ENCODE measurements around the gene CDK14. TPM values are rescaled to one million over a fixed set of nuclear protein-coding genes. Genes with fewer than 3 reads are reported as not detected.
A peak's percentile ranks its signal among the peaks of the same experiment; 100 is the strongest.
"Not testable (repeated sequence)": the region's sequence is repeated elsewhere in the genome, so short reads cannot be mapped to it uniquely, and the experiment has no call there.

Gene CDK14
- total RNA-seq, 1 donor from 2014 or later, result 131 TPM

- no peak for TF ChIP-seq CTCF (IDR thresholded peaks at IDR 0.05)
- DNase-seq (ENCODE audit: extremely low spot score, unreplicated experiment), result no peak
- Mint-ChIP-seq H3K9me3 (ENCODE audit: unreplicated experiment) (peaks cover 20% of the 10 kb centered on the region), H3K27me3 (ENCODE audit: unreplicated experiment) (no peaks in the 10 kb centered on the region), H3K27ac (ENCODE audit: unreplicated experiment) (peak overlapping the region; percentile 88), H3K4me3 (ENCODE audit: unreplicated experiment) (peak overlapping the region; percentile 36), H3K36me3 (ENCODE audit: unreplicated experiment) (peaks cover 35% of the 10 kb centered on the region), H3K4me1 (ENCODE audit: unreplicated experiment) (peaks cover 61% of the 10 kb centered on the region)
Measured at GRCh38 chr7:90788052-90788451, 191.9 kb downstream of the CDK14 start.

- TF ChIP-seq CTCF (IDR thresholded peaks at IDR 0.05), result peak; percentile 12
- H3K27me3 Mint-ChIP-seq (ENCODE audit: unreplicated experiment), result no peaks in the 10 kb centered on the region
- peaks cover 60% of the 10 kb centered on the region for H3K4me1 Mint-ChIP-seq (ENCODE audit: unreplicated experiment)
- DNase-seq (ENCODE audit: extremely low spot score, unreplicated experiment), result no peak
- peaks cover 23% of the 10 kb centered on the region for H3K9me3 Mint-ChIP-seq (ENCODE audit: unreplicated experiment)
- H3K27ac Mint-ChIP-seq (ENCODE audit: unreplicated experiment), result peak overlapping the region; percentile 69
- peaks cover 41% of the 10 kb centered on the region for H3K36me3 Mint-ChIP-seq (ENCODE audit: unreplicated experiment)
- no peak overlapping the region for H3K4me3 Mint-ChIP-seq (ENCODE audit: unreplicated experiment)
Measured at GRCh38 chr7:90789736-90790306, 193.7 kb downstream of the CDK14 start.

GRCh38 chr7:90791596-90791995, 195.5 kb downstream of the CDK14 start:
- H3K4me3 Mint-ChIP-seq (ENCODE audit: unreplicated experiment), result no peak overlapping the region
- no peak for TF ChIP-seq CTCF (IDR thresholded peaks at IDR 0.05)
- no peak for DNase-seq (ENCODE audit: extremely low spot score, unreplicated experiment)
- H3K36me3 Mint-ChIP-seq (ENCODE audit: unreplicated experiment), result peaks cover 44% of the 10 kb centered on the region
- H3K9me3 Mint-ChIP-seq (ENCODE audit: unreplicated experiment), result peaks cover 23% of the 10 kb centered on the region
- peak overlapping the region; percentile 10 for H3K27ac Mint-ChIP-seq (ENCODE audit: unreplicated experiment)
- H3K4me1 Mint-ChIP-seq (ENCODE audit: unreplicated experiment), result peaks cover 50% of the 10 kb centered on the region
- H3K27me3 Mint-ChIP-seq (ENCODE audit: unreplicated experiment), result no peaks in the 10 kb centered on the region

GRCh38 chr7:90792301-90792700, 196.2 kb downstream of the CDK14 start:
- H3K4me3 Mint-ChIP-seq (ENCODE audit: unreplicated experiment), result no peak overlapping the region
- peaks cover 23% of the 10 kb centered on the region for H3K9me3 Mint-ChIP-seq (ENCODE audit: unreplicated experiment)

GRCh38 chr7:90794234-90794633, 198.1 kb downstream of the CDK14 start:
- H3K4me3 Mint-ChIP-seq (ENCODE audit: unreplicated experiment); DNase-seq (ENCODE audit: extremely low spot score, unreplicated experiment): not testable (repeated sequence)

More at GRCh38 chr7:90792301-90792700, 196.2 kb downstream of the CDK14 start:
- no peak for DNase-seq (ENCODE audit: extremely low spot score, unreplicated experiment)
- TF ChIP-seq CTCF (IDR thresholded peaks at IDR 0.05), result no peak
- H3K27me3 Mint-ChIP-seq (ENCODE audit: unreplicated experiment), result no peaks in the 10 kb centered on the region
- no peak overlapping the region for H3K27ac Mint-ChIP-seq (ENCODE audit: unreplicated experiment)
- H3K4me1 Mint-ChIP-seq (ENCODE audit: unreplicated experiment), result peaks cover 44% of the 10 kb centered on the region
- H3K36me3 Mint-ChIP-seq (ENCODE audit: unreplicated experiment), result peaks cover 45% of the 10 kb centered on the region

More at GRCh38 chr7:90794234-90794633, 198.1 kb downstream of the CDK14 start:
- not testable (repeated sequence) for H3K27me3 Mint-ChIP-seq (ENCODE audit: unreplicated experiment); H3K27ac Mint-ChIP-seq (ENCODE audit: unreplicated experiment)
- H3K9me3 Mint-ChIP-seq (ENCODE audit: unreplicated experiment), result peaks cover 23% of the 10 kb centered on the region
- peaks cover 54% of the 10 kb centered on the region for H3K36me3 Mint-ChIP-seq (ENCODE audit: unreplicated experiment)
- peaks cover 34% of the 10 kb centered on the region for H3K4me1 Mint-ChIP-seq (ENCODE audit: unreplicated experiment)

Measured in osteocyte (in vitro differentiated cells).